ENCODE measurements around the gene NLGN4Y. TPM values are rescaled to one million over a fixed set of nuclear protein-coding genes. Genes with fewer than 3 reads are reported as not detected.
"Not testable (repeated sequence)": the region's sequence is repeated elsewhere in the genome, so short reads cannot be mapped to it uniquely, and the experiment has no call there.

Gene NLGN4Y
- total RNA-seq, 2 donors from 2014 or later = not detected

GRCh38 chrY:14860448-14860847 lies 336.1 kb downstream of the NLGN4Y start:
- Histone ChIP-seq H3K4me1 (no peaks in the 10 kb centered on the region), H3K36me3 (replicated peaks in 1 of 2; ENCODE audit: insufficient read depth in 1 of 2, low read depth in 2 of 2) (no peaks in the 10 kb centered on the region), H3K9me3 (no peaks in the 10 kb centered on the region), H3K27ac (no peak overlapping the region), H3K27me3 (no peaks in the 10 kb centered on the region), H3K4me3 (no peak overlapping the region)
- no peak for DNase-seq
- ATAC-seq = no peak
- intact Hi-C loops (cut with DNase I) = no loop called here
- TF ChIP-seq POLR2A (IDR thresholded peaks at IDR 0.05) = no peak
- no peak for TF ChIP-seq CTCF (IDR thresholded peaks at IDR 0.05)

- H3K4me3 ChIP-seq; DNase-seq; H3K36me3 ChIP-seq (replicated peaks in 1 of 2; ENCODE audit: insufficient read depth in 1 of 2, low read depth in 2 of 2); H3K9me3 ChIP-seq; intact Hi-C loops (cut with DNase I); H3K4me1 ChIP-seq; H3K27me3 ChIP-seq; H3K27ac ChIP-seq; ATAC-seq: not testable (repeated sequence)
- WGBS, 2 donors = 61 to 87% methylated on average over 6 to 8 of the region's 8 CpGs
These were observed 336.7 kb downstream of the NLGN4Y start for GRCh38 chrY:14861033-14861432.

GRCh38 chrY:14871971-14872370 lies 347.6 kb downstream of the NLGN4Y start:
- no peak for TF ChIP-seq POLR2A (IDR thresholded peaks at IDR 0.05)
- no peak for TF ChIP-seq CTCF (IDR thresholded peaks at IDR 0.05)
- Histone ChIP-seq H3K36me3 (replicated peaks in 1 of 2; ENCODE audit: insufficient read depth in 1 of 2, low read depth in 2 of 2) (no peaks in the 10 kb centered on the region), H3K27ac (no peak overlapping the region), H3K4me3 (no peak overlapping the region), H3K9me3 (no peaks in the 10 kb centered on the region), H3K27me3 (no peaks in the 10 kb centered on the region), H3K4me1 (no peaks in the 10 kb centered on the region)
- no peak for DNase-seq
- 19 to 31% methylated on average over 2 of the region's 2 CpGs for WGBS, 2 donors
- no peak for ATAC-seq
- intact Hi-C loops (cut with DNase I) = no loop called here
